Keratinocyte (primary cell): ENCODE results near the gene TCFL5.

Experiments used
- CTCF ChIP-seq, 3 experiments: IDR thresholded peaks in 1 of 3; conservative IDR thresholded peaks in 1 of 3; optimal IDR thresholded peaks in 1 of 3; 2 replicates in 2 of 3; 3 replicates in 1 of 3; pipeline versions ENCODE3 to v1.5.1; 2011; ENCODE audit warnings: low read length in 3 of 3, mild to moderate bottlenecking in 3 of 3, moderate library complexity in 2 of 3, control low read depth in 1 of 3, inconsistent platforms in 1 of 3; ENCODE audit not compliant: insufficient read depth in 2 of 3; ENCODE audit errors: extremely low read depth in 1 of 3
- EZH2 ChIP-seq: IDR thresholded peaks from one replicate; pipeline ENCODE4 v1.6.1; 2012; ENCODE audit warnings: inconsistent platforms, mild to moderate bottlenecking, low read length, moderate library complexity

- TF ChIP-seq CTCF (optimal IDR thresholded peaks at IDR 0.05 in 1 of 3, IDR thresholded peaks at IDR 0.05 in 1 of 3, conservative IDR thresholded peaks at IDR 0.05 in 1 of 3; ENCODE audit: extremely low read depth in 1 of 3, insufficient read depth in 2 of 3, low read length in 3 of 3) (no peak), EZH2 (no peak)
Measured at GRCh38 chr20:62846166-62846890, 15.3 kb downstream of the TCFL5 start.
